HuH-7 (cell line): ENCODE measurements around the gene CD8A.

Experiments used
- DNase-seq: peaks from one replicate; pipeline ENCODE4 v3.0.0; 2011; ENCODE audit warnings: low spot score

Gene CD8A

DNA sequence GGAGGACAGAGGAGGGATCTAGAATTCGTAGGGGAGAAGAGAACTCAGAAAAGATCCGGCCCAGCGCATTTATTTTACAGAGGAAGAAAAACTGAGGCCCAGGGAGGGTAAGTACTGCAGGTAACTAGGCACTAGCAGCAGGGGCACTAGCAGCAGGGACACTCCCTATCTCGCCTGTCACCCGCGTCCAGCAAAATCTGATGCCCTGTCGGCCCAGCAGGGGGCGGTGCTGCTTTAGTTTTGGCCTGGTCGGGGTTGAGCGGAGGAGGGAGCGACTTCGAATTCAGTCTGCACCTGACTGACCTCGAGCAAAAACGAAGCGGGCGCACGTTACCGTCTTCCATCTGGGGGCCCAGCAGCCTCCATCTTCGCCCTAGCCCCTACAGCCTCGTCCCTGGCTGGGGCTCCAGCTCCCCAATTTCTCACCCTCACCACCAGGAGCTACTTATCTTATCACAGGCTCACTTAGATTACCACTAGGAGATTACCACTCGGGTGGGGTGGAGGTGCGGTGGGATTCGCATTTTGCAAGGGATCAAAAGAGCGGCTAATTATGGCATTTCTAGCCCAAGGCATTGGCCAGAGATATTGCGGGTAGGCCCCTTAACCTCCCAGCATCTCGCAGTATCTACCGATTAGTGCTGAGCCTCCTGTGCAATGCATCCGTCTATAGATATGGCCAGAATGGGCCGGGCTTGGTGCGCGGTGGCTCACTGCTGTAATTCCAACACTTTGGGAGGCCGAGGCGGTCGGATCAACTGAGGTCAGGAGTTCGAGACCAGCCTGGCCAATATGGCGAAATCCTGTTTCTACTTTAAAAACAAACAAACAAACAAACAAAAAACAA lies 17.8 kb upstream of the CD8A start:
- DNase-seq = peak; percentile 97

- DNase-seq = peak; percentile 87
Measured at GRCh38 chr2:86807468-86808275, 17.0 kb upstream of the CD8A start.

- DNase-seq = no peak
Measured at GRCh38 chr2:86807133-86807467, 16.4 kb upstream of the CD8A start.

DNA sequence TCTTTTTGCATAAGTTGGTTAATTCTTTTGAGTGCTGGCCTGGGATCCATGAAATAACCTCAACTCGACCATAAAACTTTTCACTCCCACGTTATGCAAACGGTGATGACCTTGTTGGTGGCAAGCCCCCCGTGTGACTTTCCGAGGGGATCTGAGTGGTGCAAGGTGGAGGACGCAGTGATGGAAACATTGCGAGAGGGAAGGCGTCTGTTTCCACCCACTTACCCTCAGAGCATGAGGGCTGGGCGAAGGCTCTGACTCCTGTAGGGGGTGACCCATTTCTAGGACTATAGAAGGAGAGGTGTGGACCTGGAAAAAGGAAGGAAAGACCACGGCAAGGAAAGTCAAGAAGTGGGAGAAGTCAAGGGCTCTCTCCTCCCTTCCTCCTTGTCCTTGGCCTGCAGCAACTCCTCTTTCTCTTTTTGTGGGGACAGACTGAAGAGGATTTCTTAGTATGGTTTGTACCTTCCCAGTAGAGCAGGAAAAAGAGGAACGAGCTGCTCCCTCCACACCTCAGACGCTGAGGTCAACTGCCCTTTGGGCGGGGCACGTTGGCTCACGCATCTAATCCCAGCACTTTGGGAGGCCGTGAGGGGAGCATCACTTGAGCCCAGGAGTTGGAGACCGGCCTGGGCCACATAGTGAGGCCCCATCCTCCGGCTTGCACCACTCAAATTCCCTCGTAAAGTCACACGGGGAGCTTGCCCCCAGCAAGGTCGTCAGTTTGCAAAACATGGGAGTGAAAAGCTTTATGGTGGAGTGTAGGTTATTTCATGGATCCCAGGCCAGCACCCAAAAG lies 15.5 kb upstream of the CD8A start:
- DNase-seq = no peak

- DNase-seq = no peak
Measured at GRCh38 chr2:86800856-86801567, 10.3 kb upstream of the CD8A start.

GRCh38 chr2:86794861-86795260 lies 4.1 kb upstream of the CD8A start:
- DNase-seq = no peak

- DNase-seq = no peak
Measured at GRCh38 chr2:86793752-86794151, 3.0 kb upstream of the CD8A start.

DNA sequence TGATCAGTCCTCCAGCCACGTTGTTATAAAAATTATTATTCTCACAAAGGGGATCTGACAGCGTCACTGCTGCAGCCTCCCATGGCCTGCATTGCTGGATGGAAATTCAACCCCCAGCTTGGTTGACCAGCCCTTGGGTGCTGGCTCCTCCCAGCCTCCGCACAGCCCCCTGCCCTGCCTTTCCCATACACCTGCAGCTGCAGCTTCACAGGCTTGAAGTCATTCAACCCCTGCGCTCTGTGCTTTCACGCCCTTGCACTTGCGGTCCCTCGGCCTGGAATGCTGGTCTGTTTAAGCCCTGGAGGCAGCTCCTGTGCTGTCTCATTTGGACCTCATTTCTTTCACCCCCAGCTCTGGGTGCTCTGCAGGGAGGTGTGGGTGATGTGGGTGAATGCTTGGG lies 860 bp upstream of the CD8A start:
- no peak for DNase-seq

DNA sequence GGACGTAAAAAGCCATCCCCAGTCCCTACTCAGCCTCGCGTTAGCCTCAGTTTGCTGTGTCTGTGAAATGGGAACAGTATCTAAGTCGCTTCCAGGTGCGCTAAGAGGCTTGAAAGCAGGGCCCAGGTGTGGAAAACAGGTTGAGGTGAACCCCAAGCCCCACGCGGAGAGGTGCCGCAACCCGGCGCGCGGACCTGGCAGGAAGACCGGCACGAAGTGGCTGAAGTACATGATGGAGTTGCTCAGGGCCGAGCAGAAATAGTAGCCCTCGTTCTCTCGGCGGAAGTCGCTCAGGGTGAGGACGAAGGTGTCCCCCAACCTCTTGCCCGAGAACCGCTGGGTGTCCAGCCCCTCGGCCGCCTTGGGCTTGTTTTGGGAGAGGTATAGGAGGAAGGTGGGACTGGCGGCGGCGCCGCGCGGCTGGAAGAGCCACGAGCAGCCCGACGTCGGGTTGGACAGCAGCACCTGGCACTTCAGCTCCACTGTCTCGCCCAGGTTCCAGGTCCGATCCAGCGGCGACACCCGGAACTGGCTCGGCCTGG lies 508 bp downstream of the CD8A start:
- DNase-seq = no peak

DNA sequence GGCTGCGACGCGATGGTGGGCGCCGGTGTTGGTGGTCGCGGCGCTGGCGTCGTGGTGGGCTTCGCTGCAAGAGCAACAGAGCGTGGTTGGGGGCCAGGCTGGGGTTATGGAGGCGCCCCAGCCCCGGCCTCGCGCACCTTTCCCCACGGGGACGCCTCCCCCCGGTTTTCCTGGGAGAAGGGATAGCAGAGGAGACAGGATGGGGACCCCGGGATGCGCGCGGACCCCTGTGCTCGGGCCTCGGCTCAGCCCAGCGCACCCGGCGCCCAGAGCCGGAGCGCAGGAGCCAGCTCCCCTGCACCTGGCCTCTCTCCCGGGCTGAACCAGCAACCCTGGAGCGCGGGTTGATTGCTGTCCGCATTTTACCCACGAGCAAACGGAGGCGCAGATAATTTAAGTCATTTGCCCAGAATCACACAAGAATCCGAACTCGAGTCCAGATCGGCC lies 1.0 kb downstream of the CD8A start:
- no peak for DNase-seq

GRCh38 chr2:86788881-86789686 lies 1.6 kb downstream of the CD8A start:
- no peak for DNase-seq

GRCh38 chr2:86788165-86788564 lies 2.5 kb downstream of the CD8A start:
- DNase-seq = no peak

DNA sequence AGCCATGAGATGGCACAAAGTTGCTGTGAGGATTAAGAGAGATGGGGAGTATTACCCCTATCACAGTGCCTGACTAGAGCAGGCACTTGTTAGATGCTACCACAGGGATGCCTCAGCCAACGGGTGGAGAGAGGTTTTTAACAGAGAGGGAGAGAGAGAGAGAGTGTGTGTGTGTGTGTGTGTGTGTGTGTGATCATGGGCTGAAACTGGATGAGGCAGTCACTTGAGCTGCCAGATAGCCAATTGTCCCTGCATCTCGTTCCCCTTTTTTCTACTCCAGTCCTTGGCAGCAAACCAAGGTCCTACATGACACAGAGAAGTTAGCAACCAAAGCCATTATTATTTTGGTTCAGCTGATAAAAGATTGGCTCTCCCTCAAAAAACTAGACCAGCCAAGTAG lies 3.0 kb downstream of the CD8A start:
- no peak for DNase-seq

GRCh38 chr2:86786001-86786536 lies 4.6 kb downstream of the CD8A start:
- no peak for DNase-seq

DNA sequence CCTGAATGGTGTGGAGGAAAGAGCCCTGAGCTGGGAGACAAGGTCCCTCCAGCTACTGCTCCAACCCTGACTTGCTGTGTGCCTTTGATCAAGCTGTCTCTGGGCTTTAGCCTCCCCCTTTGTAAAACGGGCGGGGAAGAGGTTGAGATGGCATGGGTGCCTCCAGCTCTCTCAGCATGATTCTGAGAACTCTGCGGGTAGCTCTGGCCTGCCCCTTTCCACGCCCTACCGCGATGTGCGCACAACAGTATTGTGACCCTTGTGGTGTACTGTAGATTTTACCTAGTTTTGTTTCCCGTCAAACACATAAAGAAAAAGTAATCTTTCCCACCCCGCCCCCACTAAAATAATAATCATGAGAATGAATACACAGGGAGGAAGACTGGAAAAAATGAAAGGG lies 5.3 kb downstream of the CD8A start:
- no peak for DNase-seq

- no peak for DNase-seq
Measured at GRCh38 chr2:86783615-86784339, 6.9 kb downstream of the CD8A start.

- DNase-seq = no peak
Measured at GRCh38 chr2:86782748-86783147, 8.0 kb downstream of the CD8A start.

GRCh38 chr2:86781363-86781762 lies 9.3 kb downstream of the CD8A start:
- no peak for DNase-seq

DNA sequence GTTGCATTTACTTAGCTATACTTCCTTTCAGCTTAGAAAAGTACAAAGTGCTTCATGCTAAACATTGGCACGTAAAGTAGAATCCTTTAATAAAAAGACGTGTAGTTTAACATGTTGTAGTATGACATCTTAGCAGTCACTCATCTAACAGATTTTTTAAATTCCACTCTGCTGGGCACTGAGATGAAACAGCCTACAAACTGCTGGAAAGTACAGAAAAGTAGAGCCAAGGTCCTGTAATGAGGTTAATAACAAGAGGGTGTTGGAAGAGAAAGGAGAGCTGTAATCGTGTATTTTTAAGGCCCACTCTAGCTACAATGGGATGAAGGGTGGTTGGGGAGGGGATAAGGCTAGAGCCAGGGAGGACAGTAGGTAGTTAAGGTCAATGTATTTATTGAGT lies 10.7 kb downstream of the CD8A start:
- no peak for DNase-seq

DNA sequence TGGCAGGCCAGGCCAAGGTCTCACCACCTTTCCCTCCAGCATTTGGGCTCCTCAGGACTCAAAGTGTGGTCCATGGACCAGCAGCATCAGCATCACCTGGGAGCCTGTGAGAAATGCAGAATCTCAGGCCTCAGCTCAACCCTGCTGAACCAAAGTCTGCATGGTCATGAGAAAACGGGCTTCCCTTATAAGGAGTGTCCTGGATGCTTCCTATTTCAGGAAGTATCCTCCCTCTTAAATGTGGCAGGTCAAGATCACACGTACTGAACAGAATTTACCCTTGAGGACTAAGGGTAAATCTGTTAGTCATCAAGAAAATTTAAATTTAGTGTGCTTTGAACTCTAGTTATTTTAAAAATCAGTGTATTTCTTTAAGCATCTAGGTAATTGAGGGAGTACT lies 11.8 kb downstream of the CD8A start:
- no peak for DNase-seq
